Measurements from ENCODE around the gene SLC25A23. TPM values are rescaled to one million over a fixed set of nuclear protein-coding genes. Genes with fewer than 3 reads are reported as not detected.
"Not testable (repeated sequence)": the region's sequence is repeated elsewhere in the genome, so short reads cannot be mapped to it uniquely, and the experiment has no call there.

Gene SLC25A23
- polyA plus RNA-seq, 4 donors: 72.6 to 90.6 (median 74.8) TPM

- DNase-seq (ENCODE audit: low read depth in 4 of 4, low spot score in 3 of 4): no peak
These were observed 814 bp downstream of the SLC25A23 start for GRCh38 chr19:6458695-6459261.

- DNase-seq (ENCODE audit: low read depth in 4 of 4, low spot score in 3 of 4): no peak
These were observed 1.5 kb downstream of the SLC25A23 start for GRCh38 chr19:6457958-6458694.

DNA sequence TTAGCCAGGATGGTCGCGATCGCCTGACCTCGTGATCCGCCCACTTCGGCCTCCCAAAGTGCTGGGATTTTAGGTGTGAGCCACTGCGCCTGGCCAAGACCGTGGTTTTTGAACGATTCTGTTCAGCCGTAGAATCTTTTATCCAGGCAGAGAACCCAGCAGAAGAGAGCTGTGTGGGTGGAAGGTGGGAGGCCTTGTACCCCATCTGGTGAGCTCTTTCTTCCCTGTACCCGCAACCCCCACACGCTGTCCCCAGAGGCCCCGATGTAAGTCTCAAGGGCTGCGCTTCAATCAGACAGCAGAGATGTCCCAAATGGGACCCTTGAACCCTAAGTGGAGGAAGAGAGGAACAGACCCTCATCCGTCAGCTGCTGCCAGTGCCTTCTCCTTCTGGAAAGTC lies 3.7 kb downstream of the SLC25A23 start:
- no peak for DNase-seq (ENCODE audit: low read depth in 4 of 4, low spot score in 3 of 4)

- no peak for DNase-seq (ENCODE audit: low read depth in 4 of 4, low spot score in 3 of 4)
These were observed 5.5 kb downstream of the SLC25A23 start for GRCh38 chr19:6453951-6454565.

DNA sequence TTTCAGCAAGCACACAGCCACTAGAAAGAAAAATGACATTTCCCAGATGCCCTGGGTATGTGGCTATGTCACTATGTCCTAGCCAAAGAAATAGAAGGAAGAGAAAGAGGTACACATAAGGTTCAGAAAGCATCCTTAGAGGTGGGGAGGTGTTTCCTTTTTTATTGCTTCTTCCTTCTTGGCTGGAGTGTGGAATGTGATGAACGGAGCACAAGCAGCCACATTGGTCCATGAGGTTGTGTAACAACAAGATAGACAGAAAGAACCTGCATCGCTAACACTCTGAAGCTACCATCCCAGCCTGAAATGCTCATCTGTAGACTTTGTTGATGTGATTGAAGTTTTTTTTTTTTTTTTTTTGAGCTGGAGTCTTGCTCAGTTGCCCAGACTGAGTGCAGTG lies 6.7 kb downstream of the SLC25A23 start:
- DNase-seq (ENCODE audit: low read depth in 4 of 4, low spot score in 3 of 4): no peak

GRCh38 chr19:6452223-6452614 lies 7.4 kb downstream of the SLC25A23 start:
- DNase-seq (ENCODE audit: low read depth in 4 of 4, low spot score in 3 of 4): no peak

GRCh38 chr19:6451583-6452222 lies 7.9 kb downstream of the SLC25A23 start:
- DNase-seq (ENCODE audit: low read depth in 4 of 4, low spot score in 3 of 4): no peak

GRCh38 chr19:6450166-6450565 lies 9.4 kb downstream of the SLC25A23 start:
- no peak for DNase-seq (ENCODE audit: low read depth in 4 of 4, low spot score in 3 of 4)

DNA sequence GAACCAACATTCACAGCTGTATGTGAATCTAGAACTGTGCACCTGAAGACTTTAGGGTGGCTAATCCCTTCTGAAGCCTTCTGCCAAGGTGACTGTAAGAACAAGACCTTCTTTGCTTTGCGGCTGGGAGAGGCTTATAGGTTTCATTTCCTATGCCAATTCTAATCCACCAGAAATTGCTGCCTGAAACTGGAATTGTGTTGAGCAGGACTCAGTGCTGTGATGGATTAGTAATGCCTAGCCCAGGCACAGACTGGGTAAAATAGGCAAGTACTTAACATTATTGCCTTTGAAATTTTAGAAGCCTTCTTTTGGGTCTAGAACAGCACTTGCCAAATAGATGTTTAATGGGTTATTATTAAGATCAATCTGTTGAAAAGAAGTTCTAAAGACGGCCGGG lies 11.5 kb downstream of the SLC25A23 start:
- no peak for DNase-seq (ENCODE audit: low read depth in 4 of 4, low spot score in 3 of 4)

DNA sequence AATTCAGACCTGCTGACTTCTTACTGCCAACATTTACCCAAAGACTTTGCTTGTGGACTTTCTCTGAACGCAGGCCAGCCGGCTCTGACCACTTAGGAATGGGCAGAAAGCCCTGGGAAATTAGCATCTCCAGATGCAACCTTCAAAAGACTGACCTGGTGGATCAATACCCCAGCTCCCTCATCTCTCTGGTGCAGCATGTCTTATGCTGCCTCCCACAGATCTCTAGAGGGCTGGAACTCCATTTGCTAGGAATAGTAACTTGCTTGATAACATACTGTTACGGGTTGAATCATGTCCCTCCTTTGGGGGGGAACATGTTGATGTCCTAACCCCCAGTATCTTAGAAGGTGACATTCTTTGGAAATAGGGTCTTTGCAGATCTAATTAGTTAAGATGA lies 13.1 kb downstream of the SLC25A23 start:
- no peak for DNase-seq (ENCODE audit: low read depth in 4 of 4, low spot score in 3 of 4)

DNA sequence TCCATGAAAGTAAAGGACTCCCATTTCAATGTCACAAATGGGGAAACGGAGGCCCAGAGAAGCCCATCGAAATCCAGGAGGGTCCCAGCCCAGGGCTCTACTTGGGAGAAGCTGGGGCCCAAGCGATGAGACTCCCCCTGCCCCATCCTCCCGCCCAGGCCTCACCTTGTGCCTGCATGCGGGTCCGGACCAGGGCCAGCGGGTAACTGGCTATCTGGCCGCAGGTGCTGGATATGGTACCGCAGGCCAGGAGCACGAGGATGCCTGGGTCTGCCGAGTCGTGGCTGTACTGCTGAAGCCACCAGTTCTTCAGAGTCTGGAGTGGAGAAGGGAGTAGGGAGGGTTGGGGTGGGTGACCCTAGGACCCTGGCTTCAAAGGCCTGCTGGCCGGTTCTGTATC lies 15.6 kb downstream of the SLC25A23 start:
- DNase-seq (ENCODE audit: low read depth in 4 of 4, low spot score in 3 of 4): no peak

GRCh38 chr19:6442087-6442688 lies 17.4 kb downstream of the SLC25A23 start:
- no peak for DNase-seq (ENCODE audit: low read depth in 4 of 4, low spot score in 3 of 4)

- DNase-seq (ENCODE audit: low read depth in 4 of 4, low spot score in 3 of 4): no peak
These were observed 18.7 kb downstream of the SLC25A23 start for GRCh38 chr19:6440905-6441304.

GRCh38 chr19:6439743-6440142 lies 19.8 kb downstream of the SLC25A23 start:
- DNase-seq (ENCODE audit: low read depth in 4 of 4, low spot score in 3 of 4): no peak

DNA sequence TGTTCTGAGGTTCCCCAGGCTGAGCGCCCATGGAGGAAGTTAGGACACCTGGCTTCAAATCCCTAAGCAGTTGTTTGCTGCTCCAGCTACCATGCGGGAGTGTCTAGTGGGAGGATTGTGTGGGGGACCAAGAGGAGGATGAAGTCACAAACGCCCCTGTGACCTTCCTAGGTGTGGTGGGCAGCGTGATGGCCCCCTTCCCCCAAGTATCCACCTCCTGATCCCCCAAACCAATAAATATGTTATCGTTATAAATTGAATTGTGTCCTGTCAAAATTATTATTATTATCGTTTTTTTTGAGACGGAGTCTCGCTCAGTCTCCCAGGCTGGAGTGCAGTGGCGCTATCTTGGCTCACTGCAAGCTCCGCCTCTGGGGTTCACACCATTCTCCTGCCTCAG lies 25.9 kb downstream of the SLC25A23 start, which contains the start of gene SLC25A41:
Gene SLC25A41 (minus strand): TSS at position 101 of the 400 bp plus-strand sequence. CDS start 70 bp downstream, at position 31.
- DNase-seq (ENCODE audit: low read depth in 4 of 4, low spot score in 3 of 4): no peak

DNA sequence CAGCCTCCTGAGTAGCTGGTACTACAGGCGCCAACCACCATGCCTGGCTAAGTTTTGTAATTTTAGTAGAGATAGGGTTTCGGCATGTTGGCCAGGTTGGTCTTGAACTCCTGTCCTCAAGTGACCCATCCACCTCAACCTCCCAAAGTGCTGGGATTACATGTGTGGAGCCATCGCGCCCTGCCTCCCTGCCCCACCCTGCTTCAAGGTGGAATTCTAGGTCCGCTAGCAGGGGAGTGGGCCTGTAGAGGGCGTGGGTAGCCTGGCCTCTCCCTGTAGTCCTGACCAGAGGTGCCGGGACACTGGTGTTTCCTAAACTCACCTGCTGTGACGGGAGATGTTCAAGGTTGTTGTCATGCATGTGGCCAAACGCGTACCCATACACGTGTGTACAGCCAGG lies 26.4 kb downstream of the SLC25A23 start:
- DNase-seq (ENCODE audit: low read depth in 4 of 4, low spot score in 3 of 4): no peak

DNA sequence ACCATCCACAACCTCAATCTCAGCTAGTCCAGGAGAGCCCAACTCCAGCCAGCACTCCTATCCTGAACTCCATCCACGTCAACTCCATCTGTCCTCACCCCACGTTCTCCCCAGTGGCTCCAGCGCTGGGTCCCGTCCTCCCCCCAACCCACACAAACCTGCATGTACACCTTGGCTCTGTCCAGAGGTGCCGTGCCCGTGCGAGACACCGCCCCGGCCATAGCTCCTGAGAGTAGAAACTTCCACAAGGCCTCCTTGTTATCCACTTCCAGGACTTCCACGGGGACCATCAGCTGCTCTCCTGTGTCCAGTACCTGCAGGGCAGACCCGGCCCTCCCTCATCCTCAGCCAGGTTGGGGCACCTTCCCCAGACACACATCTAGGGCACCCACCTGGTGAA lies 27.7 kb downstream of the SLC25A23 start:
- DNase-seq (ENCODE audit: low read depth in 4 of 4, low spot score in 3 of 4): no peak

GRCh38 chr19:6429419-6430221 lies 30.0 kb downstream of the SLC25A23 start:
- no peak for DNase-seq (ENCODE audit: low read depth in 4 of 4, low spot score in 3 of 4)

GRCh38 chr19:6428692-6429418 lies 30.7 kb downstream of the SLC25A23 start:
- DNase-seq (ENCODE audit: low read depth in 4 of 4, low spot score in 3 of 4): not testable (repeated sequence)

- no peak for DNase-seq (ENCODE audit: low read depth in 4 of 4, low spot score in 3 of 4)
These were observed 32.5 kb downstream of the SLC25A23 start for GRCh38 chr19:6427131-6427530.

Data from right renal pelvis (tissue), 4 donors.